Measurements from ENCODE around the gene PCDHGC3. TPM values are rescaled to one million over a fixed set of nuclear protein-coding genes. Genes with fewer than 3 reads are reported as not detected.
A peak's percentile ranks its signal among the peaks of the same experiment; 100 is the strongest.

PCDHGC3 gene
- total RNA-seq, 1 experiment from 2014 or later, result 2.9 TPM

- Histone ChIP-seq H3K9me3 (no peaks in the 10 kb centered on the region), H3K36me3 (ENCODE audit: control insufficient read depth, insufficient read depth, low read length) (no peaks in the 10 kb centered on the region; the same call in 1 of the 2 replicates), H3K4me3 (ENCODE audit: low read depth, low read length) (no peak overlapping the region), H3K27me3 (replicated peaks; ENCODE audit: control insufficient read depth, insufficient read depth, low read length) (no peaks in the 10 kb centered on the region), H3K4me1 (no peaks in the 10 kb centered on the region)
- TF ChIP-seq CTCF (IDR thresholded peaks at IDR 0.05; ENCODE audit: insufficient read depth in 1 of 2, low read depth in 1 of 2, low read length in 1 of 2, severe bottlenecking in 1 of 2, unreplicated experiment in 1 of 2), result no peak
- Mint-ChIP-seq H3K27ac (ENCODE audit: unreplicated experiment) (peak overlapping the region; percentile 45), H3K4me1 (ENCODE audit: low read depth, unreplicated experiment) (no peaks in the 10 kb centered on the region), H3K27me3 (ENCODE audit: insufficient read depth, unreplicated experiment) (no peaks in the 10 kb centered on the region), H3K36me3 (ENCODE audit: insufficient read depth, unreplicated experiment) (peaks cover 38% of the 10 kb centered on the region), H3K4me3 (ENCODE audit: unreplicated experiment) (no peak overlapping the region), H3K9me3 (ENCODE audit: unreplicated experiment) (no peaks in the 10 kb centered on the region)
- DNase-seq, result no peak
- intact Hi-C loops (cut with micrococcal nuclease; ENCODE audit: unreplicated experiment), result no loop called here
- POLR2A ChIA-PET, result no interaction called here
- CTCF ChIA-PET, result interaction anchor here (0.7 kb wide), 1 partner anchor 32 kb away, joined by 4 read pairs; no protein-coding TSS in a partner anchor
- no TSS peak for BruUV-seq (replicated peaks)
Measured at GRCh38 chr5:141510160-141510559, 34.4 kb downstream of the PCDHGC3 start.

GRCh38 chr5:141510850-141511601, 35.3 kb downstream of the PCDHGC3 start:
- intact Hi-C loops (cut with micrococcal nuclease; ENCODE audit: unreplicated experiment), result no loop called here
- ChIA-PET POLR2A (no interaction called here), CTCF (interaction anchor here (0.6 to 1.0 kb wide), 2 partner anchors 14 to 23 kb away, joined by 3 to 11 read pairs; no protein-coding TSS in a partner anchor)
- BruUV-seq (replicated peaks), result no TSS peak
- Histone ChIP-seq H3K4me1 (no peaks in the 10 kb centered on the region), H3K9me3 (no peaks in the 10 kb centered on the region), H3K36me3 (ENCODE audit: control insufficient read depth, insufficient read depth, low read length) (no peaks in the 10 kb centered on the region; the same call in 1 of the 2 replicates), H3K27me3 (replicated peaks; ENCODE audit: control insufficient read depth, insufficient read depth, low read length) (no peaks in the 10 kb centered on the region), H3K4me3 (ENCODE audit: low read depth, low read length) (no peak overlapping the region)
- no peak overlapping the region for H3K4me3 Mint-ChIP-seq (ENCODE audit: unreplicated experiment)
- H3K4me1 Mint-ChIP-seq (ENCODE audit: low read depth, unreplicated experiment), result no peaks in the 10 kb centered on the region
- H3K36me3 Mint-ChIP-seq (ENCODE audit: insufficient read depth, unreplicated experiment), result peaks cover 47% of the 10 kb centered on the region
- no peaks in the 10 kb centered on the region for H3K27me3 Mint-ChIP-seq (ENCODE audit: insufficient read depth, unreplicated experiment)
- no peak overlapping the region for H3K27ac Mint-ChIP-seq (ENCODE audit: unreplicated experiment)
- DNase-seq, result no peak
- no peaks in the 10 kb centered on the region for H3K9me3 Mint-ChIP-seq (ENCODE audit: unreplicated experiment)
- TF ChIP-seq CTCF (IDR thresholded peaks at IDR 0.05; ENCODE audit: insufficient read depth in 1 of 2, low read depth in 1 of 2, low read length in 1 of 2, severe bottlenecking in 1 of 2, unreplicated experiment in 1 of 2), result no peak

- Mint-ChIP-seq H3K4me3 (ENCODE audit: unreplicated experiment) (no peak overlapping the region), H3K27me3 (ENCODE audit: insufficient read depth, unreplicated experiment) (no peaks in the 10 kb centered on the region), H3K9me3 (ENCODE audit: unreplicated experiment) (no peaks in the 10 kb centered on the region), H3K4me1 (ENCODE audit: low read depth, unreplicated experiment) (no peaks in the 10 kb centered on the region), H3K36me3 (ENCODE audit: insufficient read depth, unreplicated experiment) (peaks cover 55% of the 10 kb centered on the region), H3K27ac (ENCODE audit: unreplicated experiment) (no peak overlapping the region)
- Histone ChIP-seq H3K27me3 (replicated peaks; ENCODE audit: control insufficient read depth, insufficient read depth, low read length) (no peaks in the 10 kb centered on the region), H3K4me1 (no peaks in the 10 kb centered on the region), H3K36me3 (ENCODE audit: control insufficient read depth, insufficient read depth, low read length) (no peaks in the 10 kb centered on the region; the same call in 1 of the 2 replicates), H3K4me3 (ENCODE audit: low read depth, low read length) (no peak overlapping the region), H3K9me3 (no peaks in the 10 kb centered on the region)
- no peak for DNase-seq
- TF ChIP-seq CTCF (IDR thresholded peaks at IDR 0.05; ENCODE audit: insufficient read depth in 1 of 2, low read depth in 1 of 2, low read length in 1 of 2, severe bottlenecking in 1 of 2, unreplicated experiment in 1 of 2), result no peak
- ChIA-PET CTCF (interaction anchor here (0.6 to 1.0 kb wide), 2 partner anchors 22 to 52 kb away, joined by 3 to 11 read pairs; no protein-coding TSS in a partner anchor), POLR2A (no interaction called here)
- intact Hi-C loops (cut with micrococcal nuclease; ENCODE audit: unreplicated experiment), result loop anchor here (2.0 kb wide), 1 partner anchor 99 kb away; the partner anchor contains the start of gene PCDHGA10
- no TSS peak for BruUV-seq (replicated peaks)
Measured at GRCh38 chr5:141511771-141512325, 36.1 kb downstream of the PCDHGC3 start.

Data from Caco-2 (cell line).